Activated CD8-positive, alpha-beta T cell treated with anti-CD3 and anti-CD28 coated beads for 36 hours (primary cell): ENCODE measurements around the gene APEX1. TPM values are rescaled to one million over a fixed set of nuclear protein-coding genes. Genes with fewer than 3 reads are reported as not detected.

Experiments used
- ATAC-seq: fragments of 200-7000 bp; cut with Tn5 transposase; one replicate; pipeline ENCODE4 v1.10.0; 2021; ENCODE audit warnings: mild to moderate bottlenecking, moderate library complexity
- CTCF ChIA-PET: fragments of 350-600 bp; sonication (Branson Sonifier 250); formaldehyde crosslinking; loops from one replicate; lab custom pipeline; 2021; ENCODE audit warnings: antibody characterized with exemption; lab: Charles Lee
- POLR2A ChIA-PET: fragments of 350-600 bp; sonication (Branson Sonifier 250); formaldehyde crosslinking; loops from one replicate; lab custom pipeline; 2021; ENCODE audit warnings: antibody characterized with exemption; lab: Charles Lee
- DNase-seq: peaks from one replicate; pipeline ENCODE4 v3.0.0-alpha.2; 2020
- H3K27ac Mint-ChIP-seq: one replicate; pipeline ENCODE4 v1.8.0; 2021; ENCODE audit warnings: mild to moderate bottlenecking, mixed read lengths
- H3K27me3 Mint-ChIP-seq: one replicate; pipeline ENCODE4 v1.8.0; 2021; ENCODE audit warnings: mixed read lengths
- H3K36me3 Mint-ChIP-seq: one replicate; pipeline ENCODE4 v1.8.0; 2021; ENCODE audit warnings: low read depth, mixed read lengths
- H3K4me1 Mint-ChIP-seq: one replicate; pipeline ENCODE4 v1.8.0; 2021; ENCODE audit warnings: low read depth, mixed read lengths
- H3K4me3 Mint-ChIP-seq: one replicate; pipeline ENCODE4 v1.8.0; 2021; ENCODE audit warnings: mild to moderate bottlenecking, moderate library complexity, mixed read lengths
- H3K9me3 Mint-ChIP-seq: one replicate; pipeline ENCODE4 v1.8.0; 2021; ENCODE audit warnings: mixed read lengths
- CTCF ChIP-seq: fragments of 200-600 bp; IDR thresholded peaks from one replicate; pipeline ENCODE4 v1.8.0; 2022; ENCODE audit warnings: antibody characterized with exemption, mild to moderate bottlenecking
- intact Hi-C: fragments of 100-400 bp; cut with micrococcal nuclease; formaldehyde crosslinking; loops from one replicate; pipeline ENCODE4 v1.10.0; 2022
- total RNA-seq, 2 experiments: library from RNA; stranded (reverse); gene quantifications; one replicate each; pipeline ENCODE4 v1.2.3, GENCODE V29; 2021

Gene APEX1
- total RNA-seq, 2 experiments from 2014 or later = 196 to 211 TPM

GRCh38 chr14:20470603-20470901 is 15.5 kb downstream of the APEX1 start:
- ChIA-PET CTCF (interaction anchor here (0.8 to 1.7 kb wide), 3 partner anchors 55 to 213 kb away, joined by 4 to 6 read pairs (median 5); partner anchors contain the start of gene RNASE4), POLR2A (interaction anchor here (0.6 to 3.7 kb wide), 19 partner anchors 9 to 143 kb away, joined by 3 to 46 read pairs (median 7); partner anchors contain the start of genes APEX1, KLHL33, OSGEP and PARP2)
- Mint-ChIP-seq H3K9me3 (no peaks in the 10 kb centered on the region), H3K27me3 (no peaks in the 10 kb centered on the region), H3K27ac (peak overlapping the region; percentile 93), H3K4me3 (peak overlapping the region; percentile 86), H3K4me1 (peaks cover 43% of the 10 kb centered on the region), H3K36me3 (peaks cover 47% of the 10 kb centered on the region)
- intact Hi-C loops = no loop called here
- TF ChIP-seq CTCF = no peak
- ATAC-seq = no peak
- no peak for DNase-seq

DNA sequence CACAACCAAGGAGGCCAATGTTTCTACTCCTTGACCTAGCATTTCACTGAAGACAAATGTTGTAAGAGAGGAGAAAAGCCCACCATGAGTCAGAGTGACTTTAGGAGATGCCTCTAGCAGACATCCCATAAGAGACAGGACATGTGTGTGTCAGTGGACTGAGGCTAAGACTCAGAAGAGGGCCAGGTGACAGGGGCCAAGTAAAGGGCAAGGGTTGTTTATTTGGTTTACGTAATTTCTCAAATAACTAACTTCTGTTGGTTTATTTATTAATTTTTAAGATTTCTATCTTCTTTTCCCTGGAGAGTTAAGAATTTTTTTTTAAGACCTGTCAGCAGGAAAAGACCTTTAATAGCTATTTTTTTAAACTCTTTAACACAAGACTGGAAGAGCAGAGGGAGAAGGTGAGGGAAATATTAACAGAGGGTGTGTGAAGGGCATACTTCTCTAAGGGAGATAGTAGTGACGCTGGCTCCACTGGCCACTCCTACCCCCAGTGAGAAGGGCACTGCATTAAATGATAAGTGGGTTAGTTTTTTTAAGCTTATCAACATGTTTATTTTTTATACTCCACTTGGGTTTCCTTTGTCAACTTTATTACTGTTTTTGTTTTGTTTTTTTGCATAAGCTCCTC is 17.6 kb downstream of the APEX1 start:
- POLR2A ChIA-PET = interaction anchor here (0.7 to 2.4 kb wide), 7 partner anchors 11 to 613 kb away, joined by 3 to 8 read pairs (median 4); partner anchors contain the start of gene PIP4P1
- CTCF ChIA-PET = interaction anchor here (0.9 to 1.3 kb wide), 2 partner anchors 18 to 58 kb away, joined by 3 to 4 read pairs; partner anchors contain the start of genes APEX1 and OSGEP

DNA sequence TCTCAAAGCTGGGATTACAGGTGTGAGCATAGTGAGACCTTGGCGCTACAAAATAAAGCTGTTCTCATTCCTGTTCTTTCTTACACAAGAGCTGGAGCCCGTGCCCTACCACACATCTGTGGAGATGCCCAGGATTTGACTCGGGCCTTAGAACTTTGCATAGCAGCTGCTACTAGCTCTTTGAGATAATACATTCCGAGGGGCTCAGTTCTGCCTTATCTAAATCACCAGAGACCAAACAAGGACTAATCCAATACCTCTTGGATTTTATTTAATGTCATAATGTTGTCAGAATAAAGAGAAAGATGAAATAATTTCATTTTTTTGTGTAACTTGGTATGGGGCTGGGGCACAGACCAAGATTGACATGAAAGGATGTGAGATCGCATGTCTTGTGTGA is 21.8 kb downstream of the APEX1 start:
- CTCF ChIA-PET = interaction anchor here (0.6 to 1.1 kb wide), 2 partner anchors 61 to 237 kb away, joined by 3 to 6 read pairs; no protein-coding TSS in a partner anchor
- intact Hi-C loops = no loop called here
- Mint-ChIP-seq H3K27ac (peak overlapping the region; percentile 94), H3K4me1 (peaks cover 62% of the 10 kb centered on the region), H3K4me3 (no peak overlapping the region), H3K36me3 (peaks cover 64% of the 10 kb centered on the region), H3K27me3 (no peaks in the 10 kb centered on the region), H3K9me3 (peaks cover 1% of the 10 kb centered on the region)
- ATAC-seq (no peak), DNase-seq (no peak)
- TF ChIP-seq CTCF = no peak
- POLR2A ChIA-PET = interaction anchor here (0.8 to 5.4 kb wide), 5 partner anchors 9 to 20 kb away, joined by 3 to 32 read pairs (median 4); no protein-coding TSS in a partner anchor

More for the DNA sequence above, 17.6 kb downstream of the APEX1 start:
- Mint-ChIP-seq H3K27ac (peak overlapping the region; percentile 58), H3K36me3 (peaks cover 68% of the 10 kb centered on the region), H3K4me1 (peaks cover 64% of the 10 kb centered on the region), H3K27me3 (no peaks in the 10 kb centered on the region), H3K9me3 (no peaks in the 10 kb centered on the region), H3K4me3 (peak overlapping the region; percentile 86)
- intact Hi-C loops = no loop called here
- ATAC-seq = no peak
- no peak for TF ChIP-seq CTCF
- no peak for DNase-seq

GRCh38 chr14:20477211-20477876 is 22.3 kb downstream of the APEX1 start:
- H3K36me3 Mint-ChIP-seq = peaks cover 58% of the 10 kb centered on the region
- ChIA-PET CTCF (interaction anchor here (1.1 kb wide), 1 partner anchor 62 kb away, joined by 6 read pairs; no protein-coding TSS in a partner anchor), POLR2A (interaction anchor here (0.7 to 5.4 kb wide), 9 partner anchors 7 to 134 kb away, joined by 3 to 46 read pairs (median 5); partner anchors contain the start of genes PARP2, PIP4P1 and PNP)
- no peak for TF ChIP-seq CTCF
- DNase-seq (peak; percentile 34), ATAC-seq (peak; percentile 65)
- peak overlapping the region; percentile 94 for H3K27ac Mint-ChIP-seq
- intact Hi-C loops = no loop called here
- peak overlapping the region; percentile 2 for H3K4me3 Mint-ChIP-seq
- H3K4me1 Mint-ChIP-seq = peaks cover 60% of the 10 kb centered on the region
- peaks cover 1% of the 10 kb centered on the region for H3K9me3 Mint-ChIP-seq
- no peaks in the 10 kb centered on the region for H3K27me3 Mint-ChIP-seq
